K562 (cell line): ENCODE measurements around the gene PODXL. TPM values are rescaled to one million over a fixed set of nuclear protein-coding genes. Genes with fewer than 3 reads are reported as not detected.

Experiments used
- ATAC-seq: fragments of 200-7000 bp; cut with Tn5 transposase; 3 replicates; pipeline ENCODE4 v1.9.1; 2020; ENCODE audit warnings: moderate library complexity
- BruUV-seq: library from RNA; stranded (reverse); fragments of 400-500 nt; replicated peaks from 2 replicates; lab custom pipeline; 2021; lab: Mats Ljungman, UMichigan
- CTCF ChIA-PET: fragments of 300-600 bp; formaldehyde crosslinking; extraction: SDS; loops from one replicate; lab custom pipeline; 2021; ENCODE audit warnings: low intra/inter-chr PET ratio; lab: Yijun Ruan, JAX
- POLR2A ChIA-PET: fragments of 300-600, 350-650 bp; sonication (Branson Sonifier 250); formaldehyde crosslinking; extraction: SDS; loops from one replicate; lab custom pipeline; 2021; ENCODE audit warnings: antibody characterized with exemption, inconsistent platforms; lab: Yijun Ruan, JAX
- DNase-seq, 4 experiments: peaks; one replicate each; pipeline versions ENCODE4 v3.0.0 to v3.0.0-alpha.2; 2011 to 2018; ENCODE audit warnings: low spot score in 3 of 4, mixed read lengths in 3 of 4; ENCODE audit errors: extremely low read depth in 1 of 4
- FAIRE-seq: peaks from 2 replicates; lab custom pipeline; 2011; peaks lifted over from hg19 to GRCh38; lab: Jason Lieb, UNC
- H2AFZ ChIP-seq: 2 replicates; pipeline ENCODE4 v1.6.0; 2011; ENCODE audit warnings: low read depth, low read length, control low read depth, inconsistent platforms
- H3K27ac ChIP-seq: fragments of 200-600 bp; 3 replicates; pipeline ENCODE4 v1.8.0; 2011; ENCODE audit warnings: low read depth, mild to moderate bottlenecking, control low read depth, inconsistent platforms, low read length, moderate library complexity, mixed read lengths; ENCODE audit errors: extremely low read depth
- H3K27me3 ChIP-seq, 2 experiments: fragments of 300-600 bp in 1 of 2; 2 replicates in 1 of 2; 3 replicates in 1 of 2; pipeline versions ENCODE4 v1.6.0 to v1.8.0; 2011; ENCODE audit warnings: inconsistent platforms in 2 of 2, low read length in 2 of 2, mild to moderate bottlenecking in 1 of 2, mixed read lengths in 1 of 2, moderate library complexity in 1 of 2; ENCODE audit not compliant: control insufficient read depth in 2 of 2, insufficient read depth in 2 of 2
- H3K36me3 ChIP-seq: fragments of 300-600 bp; 3 replicates; pipeline ENCODE4 v1.8.0; 2011; ENCODE audit warnings: mild to moderate bottlenecking, low read length, inconsistent platforms; ENCODE audit not compliant: control insufficient read depth, insufficient read depth
- H3K4me1 ChIP-seq, 2 experiments: fragments of 200-600 bp in 1 of 2; replicated peaks in 1 of 2; 2 replicates in 1 of 2; 3 replicates in 1 of 2; pipeline versions ENCODE4 v1.5.1 to v1.8.0; 2011; ENCODE audit warnings: inconsistent platforms in 2 of 2, low read length in 2 of 2, mild to moderate bottlenecking in 1 of 2, mixed read lengths in 1 of 2, moderate library complexity in 1 of 2; ENCODE audit not compliant: control insufficient read depth in 2 of 2, insufficient read depth in 2 of 2
- H3K4me2 ChIP-seq: 2 replicates; pipeline ENCODE4 v1.6.1; 2011; ENCODE audit warnings: low read length, control low read depth, inconsistent platforms, mixed read lengths; ENCODE audit not compliant: insufficient read depth
- H3K4me3 ChIP-seq: fragments of 200-600 bp; sonication (generic), shearing (Covaris generic); 2 replicates; pipeline ENCODE4 v1.5.1; 2016; ENCODE audit warnings: control low read depth, inconsistent platforms
- H3K79me2 ChIP-seq: fragments of 200-600 bp; 3 replicates; pipeline ENCODE4 v1.8.0; 2011; ENCODE audit warnings: low read length, inconsistent platforms; ENCODE audit not compliant: control insufficient read depth, insufficient read depth
- H3K9ac ChIP-seq, 2 experiments: 2 replicates each; pipeline versions ENCODE4 v1.6.0 to v1.6.1; 2011; ENCODE audit warnings: low read depth in 2 of 2, low read length in 2 of 2, control low read depth in 1 of 2, inconsistent platforms in 1 of 2, mild to moderate bottlenecking in 1 of 2, mixed read lengths in 1 of 2; ENCODE audit not compliant: insufficient read depth in 1 of 2
- H3K9me1 ChIP-seq: one replicate; pipeline ENCODE4 v1.6.0; 2011; ENCODE audit warnings: inconsistent platforms, mild to moderate bottlenecking, low read length, moderate library complexity; ENCODE audit not compliant: control insufficient read depth, insufficient read depth
- H3K9me3 ChIP-seq: replicated peaks from 2 replicates; pipeline ENCODE4 v1.5.1; 2011; ENCODE audit warnings: low read depth, low read length, inconsistent platforms; ENCODE audit not compliant: control insufficient read depth, insufficient read depth
- H4K20me1 ChIP-seq: replicated peaks from 2 replicates; pipeline ENCODE4 v1.6.1; 2011; ENCODE audit warnings: low read length, inconsistent platforms, mixed read lengths; ENCODE audit not compliant: control insufficient read depth, insufficient read depth
- HDAC6 ChIP-seq: IDR thresholded peaks from 2 replicates; pipeline ENCODE4 v1.6.1; 2012; ENCODE audit warnings: low read depth, mild to moderate bottlenecking, control low read depth, inconsistent platforms, low read length, moderate library complexity
- RBM15 ChIP-seq: fragments of 200-400 bp; formaldehyde crosslinking; IDR thresholded peaks from 2 replicates; pipeline ENCODE4 v1.6.1; 2018; ENCODE audit warnings: mild to moderate bottlenecking, low read length, moderate library complexity; ENCODE audit not compliant: insufficient read depth
- ZNF696 ChIP-seq: fragments of 250-450 bp; sonication (Bioruptor Pico); conservative IDR thresholded peaks from 2 replicates; pipeline ENCODE4 v1.4.0; 2020; ENCODE audit warnings: mild to moderate bottlenecking, moderate library complexity
- ZNF766 ChIP-seq: fragments of 200-800 bp; sonication (Bioruptor generic); conservative IDR thresholded peaks from 2 replicates; pipeline ENCODE4 v1.6.1; 2016; ENCODE audit warnings: missing genetic modification characterization, missing compliant biosample characterization
- WGBS: fragments of 100-300 bp; shearing (Covaris generic); methylation state at CpG from one replicate; pipeline ENCODE4 v1.1.6; 2016; ENCODE audit warnings: low coverage, mixed read lengths; ENCODE audit not compliant: insufficient coverage; ENCODE audit errors: missing lambda C conversion rate; 5-methylcytosine and 5-hydroxymethylcytosine counted together
- in situ Hi-C: fragments of 300-500 bp; cut with MboI; formaldehyde crosslinking; loops from 4 replicates; pipeline ENCODE4 v1.15.0; 2018; ENCODE audit warnings: inconsistent platforms, mixed read lengths
- intact Hi-C: fragments of 100-400 bp; cut with micrococcal nuclease; formaldehyde crosslinking; loops from 2 replicates; pipeline ENCODE4 v1.14.2; 2022
- polyA plus RNA-seq, 8 experiments: library from polyadenylated mRNA; depleted of rRNA in 4 of 8; stranded (reverse) in 5 of 8; unstranded in 3 of 8; fragments of >200 nt; fragmentation: Nextera tagmentation in 2 of 8; fragmentation: Illumina TruSeq in 1 of 8; extraction: Ambion mirVana in 2 of 8; extraction: Trizol in 1 of 8; gene quantifications; 2 replicates each; pipeline versions ENCODE4 v1.2.1 to v1.2.3, GENCODE V29; 2011 to 2014; ENCODE audit warnings: inconsistent platforms in 1 of 8, missing spikeins in 1 of 8
- total RNA-seq, 7 experiments: library from RNA; depleted of rRNA in 6 of 7; stranded (reverse); fragments of >200 nt in 6 of 7; fragmentation: Illumina TruSeq in 2 of 7; extraction: Trizol in 2 of 7; gene quantifications; 2 replicates each; pipeline versions ENCODE4 v1.2.1 to v1.2.3, GENCODE V29; 2011 to 2021; ENCODE audit warnings: low replicate concordance in 1 of 7
- TF ChIP-seq, protein P1 (sequence below): fragments of 200-800 bp; sonication (Bioruptor generic); IDR thresholded peaks from 2 replicates; pipeline ENCODE4 v1.6.1; 2017; ENCODE audit warnings: missing genetic modification characterization, missing compliant biosample characterization
- TF ChIP-seq, protein P2 (sequence below): fragments of 450-650 bp; formaldehyde crosslinking; IDR thresholded peaks from 2 replicates; pipeline ENCODE4 v1.4.0; 2022; ENCODE audit warnings: mild to moderate bottlenecking, moderate library complexity
- TF ChIP-seq, protein P3 (sequence below): sonication (generic); formaldehyde crosslinking; IDR thresholded peaks from 2 replicates; pipeline ENCODE4 v1.8.0; 2022; ENCODE audit warnings: mild to moderate bottlenecking, missing genetic modification reagents, borderline replicate concordance
- TF ChIP-seq, protein P4 (sequence below): fragments of 150-350 bp; IDR thresholded peaks from 2 replicates; pipeline ENCODE4 v1.6.1; 2014; ENCODE audit warnings: low read depth, mild to moderate bottlenecking, low read length, borderline replicate concordance
- TF ChIP-seq, protein P5 (sequence below): fragments of 450-650 bp; IDR thresholded peaks from 2 replicates; pipeline ENCODE4 v1.7.0; 2016; ENCODE audit warnings: borderline replicate concordance

The PODXL gene
- total and polyA plus RNA-seq, 9 of the 15 experiments (the other 6 are each of a cell fraction or from before 2014, with no cell fraction given) = 0.01 to 0.73 (median 0.07) TPM

DNA sequence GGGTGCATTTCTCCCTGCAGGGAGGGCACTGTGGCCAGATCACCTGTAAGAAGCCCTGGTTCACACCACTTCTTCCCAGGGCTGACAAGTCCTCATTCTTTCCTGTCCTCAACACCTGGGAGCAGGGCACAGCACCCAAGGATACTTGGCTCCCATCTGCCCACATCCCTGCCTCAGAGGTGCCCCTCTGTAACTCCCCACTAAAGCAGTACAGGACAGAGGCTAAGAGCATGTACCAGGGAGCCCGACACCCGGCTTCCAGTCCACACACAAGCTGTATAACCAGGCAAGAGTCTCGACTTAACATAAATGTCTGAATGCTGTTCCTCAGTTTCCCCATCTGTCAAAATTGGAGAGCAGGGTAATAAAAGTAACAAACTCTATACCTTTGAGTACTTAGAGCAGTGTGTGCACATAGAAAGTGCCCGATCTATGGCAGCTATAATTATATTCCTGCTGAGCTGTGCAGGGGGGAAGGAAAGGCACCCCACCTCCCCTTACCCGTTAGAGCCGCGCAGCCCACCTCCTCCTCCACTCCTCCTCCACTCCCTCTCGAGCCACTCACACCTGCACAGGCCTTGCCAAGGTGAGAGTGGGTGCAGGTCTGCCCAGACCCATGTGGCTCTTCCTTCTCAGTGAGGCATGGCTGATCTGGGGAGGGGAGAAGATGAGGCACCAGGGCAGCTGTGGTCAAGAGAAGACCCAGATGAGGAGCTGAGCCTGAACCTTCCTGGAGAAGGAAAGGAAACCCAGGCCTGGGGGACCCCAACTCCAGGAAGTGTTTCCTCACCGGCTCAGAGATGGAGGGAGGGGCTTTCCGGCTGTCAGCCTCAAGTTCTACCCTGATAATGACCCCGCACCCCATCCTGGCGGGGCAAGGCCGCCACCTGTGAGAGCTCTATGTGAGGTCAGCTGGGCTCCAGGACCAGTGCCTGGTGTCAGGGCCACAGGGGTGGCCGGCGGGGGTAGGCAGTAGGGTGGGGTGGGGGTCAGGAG is 22.6 kb downstream of the PODXL start:
- Histone ChIP-seq H3K79me2 (no peaks in the 10 kb centered on the region), H3K9ac (peak overlapping the region in 1 of 2 experiments; percentile 36; a peak in 1 of 4 replicates), H3K9me3 (no peaks in the 10 kb centered on the region), H3K27ac (no peak overlapping the region), H3K36me3 (no peaks in the 10 kb centered on the region), H3K4me3 (no peak overlapping the region), H2AFZ (no peak overlapping the region), H3K4me2 (no peak overlapping the region), H3K27me3 (peaks cover 42 to 86% of the 10 kb centered on the region in 2 experiments), H4K20me1 (peaks cover 10% of the 10 kb centered on the region), H3K4me1 (peaks cover 0 to 5% of the 10 kb centered on the region in 2 experiments; a peak in 1 of 5 replicates), H3K9me1 (no peaks in the 10 kb centered on the region)
- FAIRE-seq (no peak), ATAC-seq (no peak), DNase-seq (no peak)
- POLR2A ChIA-PET = interaction anchor here (0.6 to 1.6 kb wide), 3 partner anchors 11 to 31 kb away, joined by 4 read pairs; no protein-coding TSS in a partner anchor
- WGBS = 2% methylated on average over 15 of the region's 15 CpGs
- BruUV-seq = no TSS peak
- intact Hi-C loops = no loop called here
- in situ Hi-C loops = no loop called here
- CTCF ChIA-PET = no interaction called here
- no peak for TF ChIP-seq HDAC6
- TF ChIP-seq, protein P1, sequence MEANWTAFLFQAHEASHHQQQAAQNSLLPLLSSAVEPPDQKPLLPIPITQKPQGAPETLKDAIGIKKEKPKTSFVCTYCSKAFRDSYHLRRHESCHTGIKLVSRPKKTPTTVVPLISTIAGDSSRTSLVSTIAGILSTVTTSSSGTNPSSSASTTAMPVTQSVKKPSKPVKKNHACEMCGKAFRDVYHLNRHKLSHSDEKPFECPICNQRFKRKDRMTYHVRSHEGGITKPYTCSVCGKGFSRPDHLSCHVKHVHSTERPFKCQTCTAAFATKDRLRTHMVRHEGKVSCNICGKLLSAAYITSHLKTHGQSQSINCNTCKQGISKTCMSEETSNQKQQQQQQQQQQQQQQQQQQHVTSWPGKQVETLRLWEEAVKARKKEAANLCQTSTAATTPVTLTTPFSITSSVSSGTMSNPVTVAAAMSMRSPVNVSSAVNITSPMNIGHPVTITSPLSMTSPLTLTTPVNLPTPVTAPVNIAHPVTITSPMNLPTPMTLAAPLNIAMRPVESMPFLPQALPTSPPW = no peak
- TF ChIP-seq, protein P2, sequence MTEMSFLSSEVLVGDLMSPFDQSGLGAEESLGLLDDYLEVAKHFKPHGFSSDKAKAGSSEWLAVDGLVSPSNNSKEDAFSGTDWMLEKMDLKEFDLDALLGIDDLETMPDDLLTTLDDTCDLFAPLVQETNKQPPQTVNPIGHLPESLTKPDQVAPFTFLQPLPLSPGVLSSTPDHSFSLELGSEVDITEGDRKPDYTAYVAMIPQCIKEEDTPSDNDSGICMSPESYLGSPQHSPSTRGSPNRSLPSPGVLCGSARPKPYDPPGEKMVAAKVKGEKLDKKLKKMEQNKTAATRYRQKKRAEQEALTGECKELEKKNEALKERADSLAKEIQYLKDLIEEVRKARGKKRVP (CRISPR knock-in tag) = no peak
- TF ChIP-seq RBM15 = no peak
- TF ChIP-seq, protein P3, sequence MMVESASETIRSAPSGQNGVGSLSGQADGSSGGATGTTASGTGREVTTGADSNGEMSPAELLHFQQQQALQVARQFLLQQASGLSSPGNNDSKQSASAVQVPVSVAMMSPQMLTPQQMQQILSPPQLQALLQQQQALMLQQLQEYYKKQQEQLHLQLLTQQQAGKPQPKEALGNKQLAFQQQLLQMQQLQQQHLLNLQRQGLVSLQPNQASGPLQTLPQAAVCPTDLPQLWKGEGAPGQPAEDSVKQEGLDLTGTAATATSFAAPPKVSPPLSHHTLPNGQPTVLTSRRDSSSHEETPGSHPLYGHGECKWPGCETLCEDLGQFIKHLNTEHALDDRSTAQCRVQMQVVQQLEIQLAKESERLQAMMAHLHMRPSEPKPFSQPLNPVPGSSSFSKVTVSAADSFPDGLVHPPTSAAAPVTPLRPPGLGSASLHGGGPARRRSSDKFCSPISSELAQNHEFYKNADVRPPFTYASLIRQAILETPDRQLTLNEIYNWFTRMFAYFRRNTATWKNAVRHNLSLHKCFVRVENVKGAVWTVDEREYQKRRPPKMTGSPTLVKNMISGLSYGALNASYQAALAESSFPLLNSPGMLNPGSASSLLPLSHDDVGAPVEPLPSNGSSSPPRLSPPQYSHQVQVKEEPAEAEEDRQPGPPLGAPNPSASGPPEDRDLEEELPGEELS (CRISPR knock-in tag) = no peak
- no peak for TF ChIP-seq ZNF766
- TF ChIP-seq ZNF696 = no peak
- TF ChIP-seq, protein P4, sequence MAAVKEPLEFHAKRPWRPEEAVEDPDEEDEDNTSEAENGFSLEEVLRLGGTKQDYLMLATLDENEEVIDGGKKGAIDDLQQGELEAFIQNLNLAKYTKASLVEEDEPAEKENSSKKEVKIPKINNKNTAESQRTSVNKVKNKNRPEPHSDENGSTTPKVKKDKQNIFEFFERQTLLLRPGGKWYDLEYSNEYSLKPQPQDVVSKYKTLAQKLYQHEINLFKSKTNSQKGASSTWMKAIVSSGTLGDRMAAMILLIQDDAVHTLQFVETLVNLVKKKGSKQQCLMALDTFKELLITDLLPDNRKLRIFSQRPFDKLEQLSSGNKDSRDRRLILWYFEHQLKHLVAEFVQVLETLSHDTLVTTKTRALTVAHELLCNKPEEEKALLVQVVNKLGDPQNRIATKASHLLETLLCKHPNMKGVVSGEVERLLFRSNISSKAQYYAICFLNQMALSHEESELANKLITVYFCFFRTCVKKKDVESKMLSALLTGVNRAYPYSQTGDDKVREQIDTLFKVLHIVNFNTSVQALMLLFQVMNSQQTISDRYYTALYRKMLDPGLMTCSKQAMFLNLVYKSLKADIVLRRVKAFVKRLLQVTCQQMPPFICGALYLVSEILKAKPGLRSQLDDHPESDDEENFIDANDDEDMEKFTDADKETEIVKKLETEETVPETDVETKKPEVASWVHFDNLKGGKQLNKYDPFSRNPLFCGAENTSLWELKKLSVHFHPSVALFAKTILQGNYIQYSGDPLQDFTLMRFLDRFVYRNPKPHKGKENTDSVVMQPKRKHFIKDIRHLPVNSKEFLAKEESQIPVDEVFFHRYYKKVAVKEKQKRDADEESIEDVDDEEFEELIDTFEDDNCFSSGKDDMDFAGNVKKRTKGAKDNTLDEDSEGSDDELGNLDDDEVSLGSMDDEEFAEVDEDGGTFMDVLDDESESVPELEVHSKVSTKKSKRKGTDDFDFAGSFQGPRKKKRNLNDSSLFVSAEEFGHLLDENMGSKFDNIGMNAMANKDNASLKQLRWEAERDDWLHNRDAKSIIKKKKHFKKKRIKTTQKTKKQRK = no peak
- TF ChIP-seq, protein P5, sequence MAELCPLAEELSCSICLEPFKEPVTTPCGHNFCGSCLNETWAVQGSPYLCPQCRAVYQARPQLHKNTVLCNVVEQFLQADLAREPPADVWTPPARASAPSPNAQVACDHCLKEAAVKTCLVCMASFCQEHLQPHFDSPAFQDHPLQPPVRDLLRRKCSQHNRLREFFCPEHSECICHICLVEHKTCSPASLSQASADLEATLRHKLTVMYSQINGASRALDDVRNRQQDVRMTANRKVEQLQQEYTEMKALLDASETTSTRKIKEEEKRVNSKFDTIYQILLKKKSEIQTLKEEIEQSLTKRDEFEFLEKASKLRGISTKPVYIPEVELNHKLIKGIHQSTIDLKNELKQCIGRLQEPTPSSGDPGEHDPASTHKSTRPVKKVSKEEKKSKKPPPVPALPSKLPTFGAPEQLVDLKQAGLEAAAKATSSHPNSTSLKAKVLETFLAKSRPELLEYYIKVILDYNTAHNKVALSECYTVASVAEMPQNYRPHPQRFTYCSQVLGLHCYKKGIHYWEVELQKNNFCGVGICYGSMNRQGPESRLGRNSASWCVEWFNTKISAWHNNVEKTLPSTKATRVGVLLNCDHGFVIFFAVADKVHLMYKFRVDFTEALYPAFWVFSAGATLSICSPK = no peak
